ENCODE results near the gene PPP1R15A. TPM values are rescaled to one million over a fixed set of nuclear protein-coding genes. Genes with fewer than 3 reads are reported as not detected.

Gene PPP1R15A
- total and polyA plus RNA-seq, 2 donors (not counting 3 experiments of a cell fraction or from before 2014, with no cell fraction given) = 42.3 to 67.4 TPM

- DNase-seq (ENCODE audit: low read depth, low spot score) (no peak), FAIRE-seq (no peak)
- H3K9ac ChIP-seq (replicated peaks; ENCODE audit: extremely low read depth, insufficient read depth, low read length) = no peak overlapping the region
- ChIA-PET CTCF (interaction anchor here (1.1 to 1.5 kb wide), 2 partner anchors 17 to 26 kb away, joined by 3 to 4 read pairs; no protein-coding TSS in a partner anchor), POLR2A (no interaction called here)
- no peak overlapping the region for H3K4me3 ChIP-seq (replicated peaks in 1 of 3; ENCODE audit: insufficient read depth in 1 of 3, low read depth in 1 of 3, low read length in 3 of 3)
- intact Hi-C loops (cut with micrococcal nuclease) = no loop called here
- H3K4me2 ChIP-seq (ENCODE audit: insufficient read depth, low read length) = no peak overlapping the region
- no peaks in the 10 kb centered on the region for H3K27me3 ChIP-seq (ENCODE audit: control insufficient read depth in 2 of 2, insufficient read depth in 2 of 2, low read length in 2 of 2)
- no peaks in the 10 kb centered on the region for H3K4me1 ChIP-seq (ENCODE audit: control insufficient read depth, extremely low read depth, insufficient read depth, low read length)
- no peak overlapping the region for H2AFZ ChIP-seq (ENCODE audit: low read depth, low read length)
- no TSS peak for BruUV-seq (replicated peaks)
- H4K20me1 ChIP-seq (replicated peaks; ENCODE audit: control insufficient read depth, extremely low read depth, insufficient read depth, low read length) = no peaks in the 10 kb centered on the region
- no peaks in the 10 kb centered on the region for H3K79me2 ChIP-seq (ENCODE audit: control insufficient read depth, insufficient read depth, low read length)
- H3K36me3 ChIP-seq (ENCODE audit: control insufficient read depth in 2 of 2, extremely low read depth in 1 of 2, insufficient read depth in 2 of 2, low read length in 2 of 2) = peaks cover 5 to 41% of the 10 kb centered on the region in 2 experiments
- dilution Hi-C loops (cut with MboI; ENCODE audit: extremely low pct_ligation_motif_present, low sequenced_read_pairs) = no loop called here
- no peaks in the 10 kb centered on the region for H3K9me3 ChIP-seq (replicated peaks; ENCODE audit: control insufficient read depth, insufficient read depth, low read length)
- H3K27ac ChIP-seq (ENCODE audit: insufficient read depth, low read depth, low read length) = no peak overlapping the region
- TF ChIP-seq FOS (IDR thresholded peaks at IDR 0.05; ENCODE audit: borderline replicate concordance, insufficient read depth, low read length) (no peak), CTCF (IDR thresholded peaks at IDR 0.05; ENCODE audit: extremely low read depth in 1 of 2, insufficient read depth in 1 of 2, low read depth in 1 of 2, low read length in 2 of 2) (no peak), GATA2 (IDR thresholded peaks at IDR 0.05; ENCODE audit: insufficient read depth, insufficient read length, low read depth, low read length) (no peak), MAX (IDR thresholded peaks at IDR 0.05; ENCODE audit: insufficient read depth, insufficient read length) (no peak), JUN (IDR thresholded peaks at IDR 0.05; ENCODE audit: borderline replicate concordance, insufficient read depth, insufficient read length, low read depth) (no peak), POLR2A (IDR thresholded peaks at IDR 0.05; ENCODE audit: low read depth, low read length) (no peak), POLR2AphosphoS5 (IDR thresholded peaks at IDR 0.05; ENCODE audit: insufficient read depth, low read depth, low read length) (no peak), EZH2 (IDR thresholded peaks at IDR 0.05; ENCODE audit: borderline replicate concordance, low read depth, low read length, severe bottlenecking) (no peak), MYC (IDR thresholded peaks at IDR 0.05; ENCODE audit: low read depth, low read length) (no peak)
- no peaks in the 10 kb centered on the region for H3K9me1 ChIP-seq (replicated peaks; ENCODE audit: control insufficient read depth, extremely low read depth, insufficient read depth, low read length)
These were observed 45.9 kb downstream of the PPP1R15A start for GRCh38 chr19:48918071-48918470.

Data from endothelial cell of umbilical vein (primary cell).